Central memory CD8-positive, alpha-beta T cell (primary cell): ENCODE results near the gene ATP8B4.
A peak's percentile ranks its signal among the peaks of the same experiment; 100 is the strongest.
"Not testable (repeated sequence)": the region's sequence is repeated elsewhere in the genome, so short reads cannot be mapped to it uniquely, and the experiment has no call there.

Experiments used
- ATAC-seq: fragments of 150-1000 bp; cut with Tn5 transposase; replicated peaks from 2 replicates; pipeline ENCODE4 v1.10.0; 2022; ENCODE audit warnings: mild to moderate bottlenecking, moderate FRiP score, moderate number of reproducible peaks; ENCODE audit not compliant: poor library complexity, severe bottlenecking; ENCODE audit errors: extremely low read depth
- DNase-seq, 2 donors: peaks; one replicate each; pipeline ENCODE4 v3.0.0; 2021; ENCODE audit warnings: low spot score in 2 of 2
- H3K27ac Mint-ChIP-seq: one replicate; pipeline ENCODE4 v1.8.0; 2022; ENCODE audit warnings: low read depth, mild to moderate bottlenecking, moderate library complexity, mixed read lengths
- H3K27me3 Mint-ChIP-seq: one replicate; pipeline ENCODE4 v1.8.0; 2022; ENCODE audit warnings: mixed read lengths
- H3K36me3 Mint-ChIP-seq: one replicate; pipeline ENCODE4 v1.8.0; 2022; ENCODE audit warnings: mild to moderate bottlenecking, moderate library complexity, mixed read lengths; ENCODE audit not compliant: insufficient read depth
- H3K4me1 Mint-ChIP-seq: one replicate; pipeline ENCODE4 v1.8.0; 2022; ENCODE audit warnings: mixed read lengths
- H3K4me3 Mint-ChIP-seq: one replicate; pipeline ENCODE4 v1.8.0; 2022; ENCODE audit warnings: mild to moderate bottlenecking, moderate library complexity, mixed read lengths
- H3K9me3 Mint-ChIP-seq: one replicate; pipeline ENCODE4 v1.8.0; 2022; ENCODE audit warnings: mixed read lengths

The ATP8B4 gene

DNA sequence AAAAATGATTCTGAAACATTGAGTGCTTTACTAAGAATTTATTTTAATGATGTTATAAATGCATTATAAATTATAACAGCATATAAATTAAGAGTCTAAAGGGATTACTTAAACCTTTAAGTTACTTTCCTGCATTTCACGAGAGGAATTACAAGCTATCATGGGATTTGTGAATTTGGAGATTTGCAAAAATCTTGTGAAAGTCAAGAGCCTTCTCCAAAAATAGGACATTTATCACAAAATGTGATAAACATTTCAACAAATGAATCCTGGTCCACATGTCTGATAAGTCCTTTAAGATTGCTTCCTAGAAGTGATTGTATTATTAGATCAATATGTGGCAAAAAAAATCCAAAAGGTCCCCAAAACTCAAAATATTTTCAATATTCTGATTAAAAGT is 154.5 kb downstream of the ATP8B4 start:
- DNase-seq (no peak), ATAC-seq (no peak)
- H3K27me3 Mint-ChIP-seq = no peaks in the 10 kb centered on the region
- no peak overlapping the region for H3K27ac Mint-ChIP-seq
- H3K9me3 Mint-ChIP-seq = no peaks in the 10 kb centered on the region
- H3K4me1 Mint-ChIP-seq = no peaks in the 10 kb centered on the region
- H3K4me3 Mint-ChIP-seq = no peak overlapping the region
- no peaks in the 10 kb centered on the region for H3K36me3 Mint-ChIP-seq

- no peak for DNase-seq
- Mint-ChIP-seq H3K4me1 (no peaks in the 10 kb centered on the region), H3K27ac (no peak overlapping the region), H3K36me3 (no peaks in the 10 kb centered on the region), H3K4me3 (no peak overlapping the region), H3K9me3 (no peaks in the 10 kb centered on the region), H3K27me3 (no peaks in the 10 kb centered on the region)
- ATAC-seq = no peak
Measured at GRCh38 chr15:49964061-49964460, 155.0 kb downstream of the ATP8B4 start.

GRCh38 chr15:49963033-49963772 is 155.8 kb downstream of the ATP8B4 start:
- H3K9me3 Mint-ChIP-seq, H3K27ac Mint-ChIP-seq, DNase-seq: not testable (repeated sequence)

GRCh38 chr15:49962044-49962602 is 156.9 kb downstream of the ATP8B4 start:
- no peaks in the 10 kb centered on the region for H3K9me3 Mint-ChIP-seq
- H3K4me1 Mint-ChIP-seq = no peaks in the 10 kb centered on the region
- ATAC-seq = no peak
- no peaks in the 10 kb centered on the region for H3K27me3 Mint-ChIP-seq
- no peak overlapping the region for H3K4me3 Mint-ChIP-seq
- no peaks in the 10 kb centered on the region for H3K36me3 Mint-ChIP-seq
- DNase-seq = no peak
- no peak overlapping the region for H3K27ac Mint-ChIP-seq

More at GRCh38 chr15:49963033-49963772, 155.8 kb downstream of the ATP8B4 start:
- H3K4me3 Mint-ChIP-seq, H3K36me3 Mint-ChIP-seq, H3K4me1 Mint-ChIP-seq, H3K27me3 Mint-ChIP-seq, ATAC-seq: not testable (repeated sequence)

DNA sequence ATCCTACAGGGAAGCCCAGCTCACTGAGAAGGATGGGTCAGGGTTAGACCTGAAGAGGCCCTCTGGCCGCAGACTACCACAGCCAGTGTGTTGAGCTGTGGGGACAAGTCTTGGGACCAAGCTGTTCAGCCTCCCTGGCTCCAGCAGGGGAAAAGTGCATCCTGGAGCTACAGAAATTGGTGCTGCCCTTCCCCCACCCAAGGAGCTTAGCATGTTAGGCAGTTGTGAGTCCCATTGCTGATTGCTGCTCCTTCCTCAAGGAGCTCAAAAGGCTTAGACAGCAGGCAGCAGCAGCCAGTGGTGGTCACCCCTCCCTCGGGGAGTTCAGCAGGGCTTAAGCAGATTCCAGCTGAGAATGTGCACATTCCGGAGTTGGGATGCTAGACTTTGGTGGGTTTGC is 165.6 kb downstream of the ATP8B4 start:
- no peak for ATAC-seq
- H3K27ac Mint-ChIP-seq = no peak overlapping the region
- H3K9me3 Mint-ChIP-seq = peaks cover 12% of the 10 kb centered on the region
- H3K4me3 Mint-ChIP-seq = no peak overlapping the region
- no peak for DNase-seq
- H3K4me1 Mint-ChIP-seq = no peaks in the 10 kb centered on the region
- H3K36me3 Mint-ChIP-seq = peaks cover 2% of the 10 kb centered on the region
- peaks cover 30% of the 10 kb centered on the region for H3K27me3 Mint-ChIP-seq

DNA sequence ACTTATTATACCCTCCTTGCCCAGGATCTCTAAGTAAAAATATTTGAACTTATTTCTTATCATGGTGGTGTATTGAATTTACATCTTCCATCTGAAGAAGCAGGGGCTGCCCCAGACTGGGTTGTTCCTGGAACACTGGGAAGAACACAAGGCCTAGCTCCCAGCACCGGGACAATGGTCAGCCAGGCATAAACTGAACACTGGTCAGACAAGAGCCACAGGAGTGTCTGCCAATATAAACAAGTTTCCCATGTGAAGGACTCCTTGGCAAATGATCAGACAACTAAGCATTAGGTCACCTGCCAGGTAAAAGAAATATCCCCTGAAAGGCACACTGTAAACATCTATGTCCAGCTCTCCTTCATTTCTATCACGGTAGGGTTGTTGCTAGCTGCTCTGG is 172.4 kb downstream of the ATP8B4 start:
- peaks cover 12% of the 10 kb centered on the region for H3K9me3 Mint-ChIP-seq

DNA sequence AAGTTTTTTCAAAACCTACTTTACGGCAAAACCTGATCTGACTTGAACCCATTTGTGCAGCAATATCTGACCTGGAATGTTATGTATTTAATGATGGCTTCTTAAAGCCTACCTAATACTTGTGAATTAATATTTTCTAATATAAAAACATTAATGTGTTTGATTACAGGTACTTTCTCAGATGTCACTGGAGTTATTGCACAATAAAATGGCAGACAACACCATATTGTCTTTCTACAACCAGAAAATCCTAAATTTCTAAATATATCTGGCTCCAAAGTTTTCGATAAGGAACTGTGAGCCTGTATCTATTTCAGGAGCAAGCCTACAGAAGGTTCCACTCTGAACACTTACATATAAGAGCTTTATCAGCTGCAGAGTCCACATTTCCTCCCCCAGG is 184.5 kb downstream of the ATP8B4 start:
- DNase-seq (no peak), ATAC-seq (no peak)
- Mint-ChIP-seq H3K36me3 (no peaks in the 10 kb centered on the region), H3K27ac (no peak overlapping the region), H3K4me1 (no peaks in the 10 kb centered on the region), H3K27me3 (peaks cover 45% of the 10 kb centered on the region), H3K9me3 (peaks cover 7% of the 10 kb centered on the region), H3K4me3 (no peak overlapping the region)

More for the DNA sequence above, 172.4 kb downstream of the ATP8B4 start:
- no peak for DNase-seq
- no peak overlapping the region for H3K4me3 Mint-ChIP-seq
- no peak for ATAC-seq
- H3K4me1 Mint-ChIP-seq = no peaks in the 10 kb centered on the region
- H3K27ac Mint-ChIP-seq = no peak overlapping the region
- H3K27me3 Mint-ChIP-seq = peaks cover 12% of the 10 kb centered on the region
- H3K36me3 Mint-ChIP-seq = peaks cover 2% of the 10 kb centered on the region

DNA sequence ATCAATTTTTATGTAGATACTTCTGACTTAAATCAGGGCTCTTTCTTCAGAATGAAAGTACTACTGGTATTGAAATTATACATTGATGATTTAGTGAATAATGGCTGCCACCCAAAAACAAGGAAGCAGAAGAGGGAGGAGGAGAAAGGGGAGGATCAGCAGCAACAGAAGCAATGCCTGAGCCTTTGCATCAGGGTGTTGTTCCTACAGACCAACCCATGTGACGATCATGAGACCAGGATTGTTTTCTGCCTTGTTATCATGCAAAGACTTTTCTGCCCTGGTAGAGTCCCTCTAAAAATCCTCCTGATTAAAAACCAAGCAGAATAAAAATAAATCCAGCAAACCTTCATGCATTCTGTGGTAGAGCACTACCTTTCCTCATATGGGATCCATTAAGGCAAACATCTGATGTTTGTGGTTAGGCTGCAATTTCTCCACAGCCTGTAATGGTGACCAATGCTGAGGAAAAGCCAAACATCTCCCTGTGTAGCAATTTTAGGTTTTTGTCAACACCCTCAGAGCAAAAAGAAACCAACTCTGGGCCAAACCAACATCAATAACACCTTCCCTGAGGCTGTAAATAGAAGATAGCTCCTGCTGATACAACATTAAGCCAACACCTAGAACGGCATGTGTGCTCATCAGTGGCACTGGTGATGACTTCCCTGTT is 191.7 kb downstream of the ATP8B4 start:
- Mint-ChIP-seq H3K4me1 (no peaks in the 10 kb centered on the region), H3K27me3 (peaks cover 10% of the 10 kb centered on the region), H3K9me3 (no peaks in the 10 kb centered on the region), H3K36me3 (peaks cover 2% of the 10 kb centered on the region), H3K4me3 (no peak overlapping the region), H3K27ac (no peak overlapping the region)
- DNase-seq = no peak
- ATAC-seq = peak; percentile 10

DNA sequence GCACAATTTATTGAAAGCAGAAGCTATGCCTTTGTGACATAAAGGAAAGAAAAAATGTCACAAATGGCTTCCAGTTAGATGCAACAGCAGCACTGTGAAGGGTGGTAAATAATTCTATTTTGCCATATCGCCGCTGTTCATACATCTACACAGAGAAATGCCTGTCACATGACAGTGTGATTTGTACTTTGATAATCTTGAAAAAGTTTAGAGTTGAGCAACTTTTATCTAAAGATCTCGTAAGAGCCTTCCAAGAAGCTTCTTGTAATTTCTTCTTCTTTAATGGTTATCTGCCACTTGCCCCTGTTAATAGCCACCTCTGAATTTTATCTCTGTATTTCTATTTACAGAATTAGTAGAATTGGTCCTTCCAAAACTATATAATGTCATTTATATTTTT is 192.3 kb downstream of the ATP8B4 start:
- ATAC-seq (no peak), DNase-seq (no peak)
- no peaks in the 10 kb centered on the region for H3K9me3 Mint-ChIP-seq
- H3K4me3 Mint-ChIP-seq = no peak overlapping the region
- no peaks in the 10 kb centered on the region for H3K4me1 Mint-ChIP-seq
- peaks cover 2% of the 10 kb centered on the region for H3K36me3 Mint-ChIP-seq
- H3K27me3 Mint-ChIP-seq = peaks cover 10% of the 10 kb centered on the region
- no peak overlapping the region for H3K27ac Mint-ChIP-seq

GRCh38 chr15:49923671-49924070 is 195.4 kb downstream of the ATP8B4 start:
- H3K9me3 Mint-ChIP-seq = no peaks in the 10 kb centered on the region
- H3K36me3 Mint-ChIP-seq = peaks cover 2% of the 10 kb centered on the region
- no peaks in the 10 kb centered on the region for H3K4me1 Mint-ChIP-seq
- peaks cover 18% of the 10 kb centered on the region for H3K27me3 Mint-ChIP-seq
- no peak overlapping the region for H3K4me3 Mint-ChIP-seq
- H3K27ac Mint-ChIP-seq = no peak overlapping the region
- DNase-seq = no peak
- no peak for ATAC-seq

- Mint-ChIP-seq H3K27me3 (peaks cover 10% of the 10 kb centered on the region), H3K4me3 (no peak overlapping the region), H3K36me3 (no peaks in the 10 kb centered on the region), H3K4me1 (no peaks in the 10 kb centered on the region), H3K27ac (no peak overlapping the region), H3K9me3 (no peaks in the 10 kb centered on the region)
- ATAC-seq (no peak), DNase-seq (no peak)
Measured at GRCh38 chr15:49919034-49919433, 200.0 kb downstream of the ATP8B4 start.

DNA sequence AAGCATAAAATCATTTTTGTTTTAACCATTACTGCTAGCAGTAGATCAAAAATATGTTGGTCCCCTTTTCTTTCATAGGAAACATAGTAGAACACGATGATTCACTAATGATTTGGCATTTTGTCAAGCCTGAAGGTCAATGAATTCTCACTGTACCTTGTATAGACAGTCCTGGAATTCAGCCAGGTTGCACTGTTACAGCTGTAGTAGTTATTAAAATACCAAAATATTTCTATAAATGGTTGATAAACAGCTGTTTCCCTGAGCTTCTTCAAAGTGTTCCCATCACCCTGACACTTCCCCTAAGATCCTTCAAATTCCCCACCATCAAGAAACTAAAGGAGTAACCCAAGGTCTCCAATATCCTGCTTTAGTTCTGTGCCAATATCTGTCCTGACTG is 200.9 kb downstream of the ATP8B4 start:
- Mint-ChIP-seq H3K27ac (no peak overlapping the region), H3K27me3 (peaks cover 10% of the 10 kb centered on the region), H3K36me3 (no peaks in the 10 kb centered on the region), H3K4me3 (no peak overlapping the region), H3K9me3 (no peaks in the 10 kb centered on the region), H3K4me1 (no peaks in the 10 kb centered on the region)
- DNase-seq = no peak
- no peak for ATAC-seq

- ATAC-seq (no peak), DNase-seq (no peak)
- H3K36me3 Mint-ChIP-seq = no peaks in the 10 kb centered on the region
- H3K4me3 Mint-ChIP-seq = no peak overlapping the region
- peaks cover 10% of the 10 kb centered on the region for H3K27me3 Mint-ChIP-seq
- no peaks in the 10 kb centered on the region for H3K9me3 Mint-ChIP-seq
- H3K4me1 Mint-ChIP-seq = no peaks in the 10 kb centered on the region
- H3K27ac Mint-ChIP-seq = no peak overlapping the region
Measured at GRCh38 chr15:49916998-49917397, 202.0 kb downstream of the ATP8B4 start.
